ENCODE results near the gene COX4I2. TPM values are rescaled to one million over a fixed set of nuclear protein-coding genes. Genes with fewer than 3 reads are reported as not detected.

COX4I2 gene
- total and polyA plus RNA-seq, 2 donors (not counting 1 experiment from before 2014, with no cell fraction given): not detected

- no peaks in the 10 kb centered on the region for H3K9me3 ChIP-seq (ENCODE audit: control extremely low read depth in 1 of 3, control insufficient read depth in 2 of 3, insufficient read depth in 1 of 3, low read length in 2 of 3)
- H3K4me1 ChIP-seq (ENCODE audit: control insufficient read depth in 2 of 2, insufficient read depth in 2 of 2, low read length in 2 of 2): no peaks in the 10 kb centered on the region
- H3K27ac ChIP-seq (ENCODE audit: low read length in 2 of 2): no peak overlapping the region
- H4K20me1 ChIP-seq (ENCODE audit: control insufficient read depth, insufficient read depth, low read length, poor library complexity, severe bottlenecking): no peaks in the 10 kb centered on the region
- no peak overlapping the region for H2AFZ ChIP-seq (ENCODE audit: insufficient read depth, low read depth, low read length, poor library complexity, severe bottlenecking)
- H3K27me3 ChIP-seq (replicated peaks in 1 of 4; ENCODE audit: control extremely low read depth in 1 of 4, control insufficient read depth in 3 of 4, insufficient read depth in 4 of 4, low read length in 3 of 4): no peaks in the 10 kb centered on the region
- ATAC-seq (ENCODE audit: low read depth) (no peak), DNase-seq (no peak)
- intact Hi-C loops (cut with micrococcal nuclease): no loop called here
- H3K9ac ChIP-seq (ENCODE audit: low read length): no peak overlapping the region
- 20% methylated on average over 1 of the region's 2 CpGs for WGBS (ENCODE audit: insufficient coverage)
- ChIA-PET CTCF (interaction anchor here (1.0 kb wide), 1 partner anchor 18 kb away, joined by 6 read pairs; no protein-coding TSS in a partner anchor), POLR2A (no interaction called here)
- no peak overlapping the region for H3K4me3 Mint-ChIP-seq
- H3K4me1 Mint-ChIP-seq: peaks cover 4% of the 10 kb centered on the region
- H3K4me3 ChIP-seq (ENCODE audit: control extremely low read depth in 1 of 5, extremely low read depth in 1 of 5, insufficient read depth in 1 of 5, low read depth in 2 of 5, low read length in 4 of 5): no peak overlapping the region
- H3K27ac Mint-ChIP-seq: no peak overlapping the region
- H3K27me3 Mint-ChIP-seq: no peaks in the 10 kb centered on the region
- H3K79me2 ChIP-seq (ENCODE audit: control insufficient read depth, insufficient read depth, low read length): no peaks in the 10 kb centered on the region
- H3K36me3 ChIP-seq (replicated peaks in 1 of 2; ENCODE audit: control extremely low read depth in 1 of 2, control insufficient read depth in 1 of 2, extremely low read depth in 1 of 2, insufficient read depth in 2 of 2, low read length in 1 of 2): no peaks in the 10 kb centered on the region
- no peaks in the 10 kb centered on the region for H3K9me3 Mint-ChIP-seq (ENCODE audit: insufficient read depth)
- H3K4me2 ChIP-seq (replicated peaks; ENCODE audit: low read depth, low read length, poor library complexity, severe bottlenecking): no peak overlapping the region
- TF ChIP-seq EZH2 (IDR thresholded peaks at IDR 0.05; ENCODE audit: borderline replicate concordance, insufficient read depth, low read depth, low read length, poor library complexity, severe bottlenecking) (no peak), CTCF (IDR thresholded peaks at IDR 0.05) (no peak)
Observed at GRCh38 chr20:31630187-31630790, 7.4 kb upstream of the COX4I2 start.

GRCh38 chr20:31632548-31633338 lies 5.0 kb upstream of the COX4I2 start:
- Histone ChIP-seq H3K9me3 (ENCODE audit: control extremely low read depth in 1 of 3, control insufficient read depth in 2 of 3, insufficient read depth in 1 of 3, low read length in 2 of 3) (no peaks in the 10 kb centered on the region), H2AFZ (ENCODE audit: insufficient read depth, low read depth, low read length, poor library complexity, severe bottlenecking) (no peak overlapping the region), H3K9ac (ENCODE audit: low read length) (no peak overlapping the region), H3K27ac (ENCODE audit: low read length in 2 of 2) (no peak overlapping the region), H3K4me2 (replicated peaks; ENCODE audit: low read depth, low read length, poor library complexity, severe bottlenecking) (no peak overlapping the region), H3K27me3 (replicated peaks in 1 of 4; ENCODE audit: control extremely low read depth in 1 of 4, control insufficient read depth in 3 of 4, insufficient read depth in 4 of 4, low read length in 3 of 4) (no peaks in the 10 kb centered on the region), H3K4me1 (ENCODE audit: control insufficient read depth in 2 of 2, insufficient read depth in 2 of 2, low read length in 2 of 2) (no peaks in the 10 kb centered on the region), H3K36me3 (replicated peaks in 1 of 2; ENCODE audit: control extremely low read depth in 1 of 2, control insufficient read depth in 1 of 2, extremely low read depth in 1 of 2, insufficient read depth in 2 of 2, low read length in 1 of 2) (no peaks in the 10 kb centered on the region), H4K20me1 (ENCODE audit: control insufficient read depth, insufficient read depth, low read length, poor library complexity, severe bottlenecking) (no peaks in the 10 kb centered on the region), H3K79me2 (ENCODE audit: control insufficient read depth, insufficient read depth, low read length) (no peaks in the 10 kb centered on the region), H3K4me3 (ENCODE audit: control extremely low read depth in 1 of 5, extremely low read depth in 1 of 5, insufficient read depth in 1 of 5, low read depth in 2 of 5, low read length in 4 of 5) (no peak overlapping the region)
- peaks cover 4% of the 10 kb centered on the region for H3K4me1 Mint-ChIP-seq
- POLR2A ChIA-PET: interaction anchor here (0.9 kb wide), 1 partner anchor 91 kb away, joined by 5 read pairs; no protein-coding TSS in a partner anchor
- H3K4me3 Mint-ChIP-seq: no peak overlapping the region
- ATAC-seq (ENCODE audit: low read depth): no peak
- 96% methylated on average over 36 of the region's 40 CpGs for WGBS (ENCODE audit: insufficient coverage)
- CTCF ChIA-PET: interaction anchor here (0.7 to 3.5 kb wide), 9 partner anchors 9 to 95 kb away, joined by 3 to 15 read pairs (median 3); no protein-coding TSS in a partner anchor
- H3K27ac Mint-ChIP-seq: no peak overlapping the region
- intact Hi-C loops (cut with micrococcal nuclease): no loop called here
- TF ChIP-seq CTCF (IDR thresholded peaks at IDR 0.05) (no peak), EZH2 (IDR thresholded peaks at IDR 0.05; ENCODE audit: borderline replicate concordance, insufficient read depth, low read depth, low read length, poor library complexity, severe bottlenecking) (no peak)
- no peaks in the 10 kb centered on the region for H3K9me3 Mint-ChIP-seq (ENCODE audit: insufficient read depth)
- H3K27me3 Mint-ChIP-seq: no peaks in the 10 kb centered on the region
- no peak for DNase-seq
